GM19023 (cell line): Measurements from ENCODE around the gene CCDC34.

Experiments
- ATAC-seq: cut with Tn5 transposase; IDR thresholded peaks from one replicate; pipeline ENCODE4 v1.9.1; 2021; ENCODE audit warnings: mild to moderate bottlenecking, moderate library complexity; ENCODE audit not compliant: unreplicated experiment

The CCDC34 gene

GRCh38 chr11:27362749-27363575, at the start of gene CCDC34:
Gene CCDC34 (minus strand): TSS chr11:27363215. CDS start chr11:27363194, 21 bp downstream.
- peak; percentile 100 for ATAC-seq

GRCh38 chr11:27412192-27412691, 49.2 kb upstream of the CCDC34 start:
- no peak for ATAC-seq

GRCh38 chr11:27411328-27411727, 48.3 kb upstream of the CCDC34 start:
- ATAC-seq: no peak

GRCh38 chr11:27410272-27410671, 47.3 kb upstream of the CCDC34 start:
- ATAC-seq: no peak

- ATAC-seq: no peak
These were observed 46.7 kb upstream of the CCDC34 start for GRCh38 chr11:27409742-27410141.

GRCh38 chr11:27409049-27409448, 46.0 kb upstream of the CCDC34 start:
- ATAC-seq: no peak

GRCh38 chr11:27408246-27408800, 45.3 kb upstream of the CCDC34 start:
- no peak for ATAC-seq

GRCh38 chr11:27406498-27407354, 43.7 kb upstream of the CCDC34 start:
- ATAC-seq: no peak

- ATAC-seq: no peak
These were observed 42.1 kb upstream of the CCDC34 start for GRCh38 chr11:27405134-27405533.

GRCh38 chr11:27404427-27404826, 41.4 kb upstream of the CCDC34 start:
- no peak for ATAC-seq

- no peak for ATAC-seq
These were observed 40.2 kb upstream of the CCDC34 start for GRCh38 chr11:27403195-27403594.

GRCh38 chr11:27402450-27402849, 39.4 kb upstream of the CCDC34 start:
- ATAC-seq: no peak

- no peak for ATAC-seq
These were observed 38.9 kb upstream of the CCDC34 start for GRCh38 chr11:27401833-27402316.

GRCh38 chr11:27401280-27401832, 38.3 kb upstream of the CCDC34 start:
- ATAC-seq: no peak

- ATAC-seq: no peak
These were observed 35.4 kb upstream of the CCDC34 start for GRCh38 chr11:27398400-27398770.

GRCh38 chr11:27397624-27398399, 34.8 kb upstream of the CCDC34 start:
- ATAC-seq: no peak

- ATAC-seq: no peak
These were observed 33.3 kb upstream of the CCDC34 start for GRCh38 chr11:27396259-27396839.

GRCh38 chr11:27395556-27396258, 32.7 kb upstream of the CCDC34 start:
- no peak for ATAC-seq

- ATAC-seq: no peak
These were observed 31.8 kb upstream of the CCDC34 start for GRCh38 chr11:27394781-27395228.
